Stimulated activated CD4-positive, alpha-beta T cell treated with anti-CD3 and anti-CD28 coated beads, Interleukin-1b, Interleukin-23, amount 100 ng/mL, for 48 hours (primary cell): Measurements from ENCODE around the gene MACROD2.

Experiments
- DNase-seq: peaks from one replicate; pipeline ENCODE4 v3.0.0-alpha.2; 2020

MACROD2 gene

GRCh38 chr20:14342918-14343317 is 347.6 kb downstream of the MACROD2 start:
- DNase-seq: no peak

- no peak for DNase-seq
Observed at GRCh38 chr20:14343491-14344065, 348.3 kb downstream of the MACROD2 start.

DNA sequence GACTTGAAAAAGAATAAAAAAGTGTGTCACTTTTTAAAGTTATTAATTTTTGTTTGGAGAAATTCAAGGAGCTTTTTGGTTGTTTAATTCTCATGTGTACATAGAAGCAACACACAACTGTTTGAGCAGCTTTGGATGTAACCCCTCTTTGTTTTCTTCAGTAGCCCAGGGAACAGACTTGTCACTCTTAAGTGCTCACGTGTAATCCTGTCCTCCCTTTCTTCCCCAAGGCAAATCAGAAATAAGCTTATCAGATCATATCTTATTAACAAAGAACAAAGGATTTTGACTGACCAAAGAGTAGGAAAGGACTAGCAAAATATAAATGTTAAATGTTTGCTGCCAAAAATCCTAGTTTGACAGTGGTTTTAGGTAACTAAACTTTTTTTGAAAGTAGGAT is 349.4 kb downstream of the MACROD2 start:
- DNase-seq: no peak

GRCh38 chr20:14355791-14356190 is 360.5 kb downstream of the MACROD2 start:
- DNase-seq: no peak

GRCh38 chr20:14360416-14360815 is 365.1 kb downstream of the MACROD2 start:
- DNase-seq: no peak

- DNase-seq: no peak
Observed at GRCh38 chr20:14361509-14362345, 366.4 kb downstream of the MACROD2 start.

GRCh38 chr20:14374196-14374595 is 378.9 kb downstream of the MACROD2 start:
- DNase-seq: no peak

DNA sequence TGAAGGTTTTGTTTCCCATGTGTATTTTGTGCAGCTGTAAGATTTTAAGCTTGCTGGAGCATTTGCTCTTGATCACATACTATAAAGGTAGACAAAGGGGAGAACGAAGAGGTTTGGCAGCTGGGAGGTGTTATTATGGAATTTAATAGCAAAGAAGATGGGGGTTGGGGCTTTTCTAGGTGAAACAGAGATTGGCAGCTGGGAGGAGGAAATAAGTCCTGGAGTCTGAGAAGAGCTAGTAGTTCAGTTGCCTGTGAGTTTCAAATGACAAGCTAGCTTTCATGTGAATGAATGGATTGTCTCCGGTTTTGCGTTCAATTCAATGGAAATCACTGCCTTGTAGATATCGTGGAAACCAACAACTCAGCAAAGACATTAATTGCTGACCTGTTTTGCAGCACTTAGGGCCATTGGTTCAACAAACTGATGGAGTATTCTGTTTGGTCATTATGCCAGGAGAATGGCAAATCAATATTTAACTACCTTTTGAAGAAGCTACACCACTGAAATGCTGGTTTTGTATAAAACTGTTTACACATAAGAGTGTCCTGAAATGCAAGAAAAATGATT is 380.2 kb downstream of the MACROD2 start:
- no peak for DNase-seq

- no peak for DNase-seq
Observed at GRCh38 chr20:14378326-14378725, 383.0 kb downstream of the MACROD2 start.

DNA sequence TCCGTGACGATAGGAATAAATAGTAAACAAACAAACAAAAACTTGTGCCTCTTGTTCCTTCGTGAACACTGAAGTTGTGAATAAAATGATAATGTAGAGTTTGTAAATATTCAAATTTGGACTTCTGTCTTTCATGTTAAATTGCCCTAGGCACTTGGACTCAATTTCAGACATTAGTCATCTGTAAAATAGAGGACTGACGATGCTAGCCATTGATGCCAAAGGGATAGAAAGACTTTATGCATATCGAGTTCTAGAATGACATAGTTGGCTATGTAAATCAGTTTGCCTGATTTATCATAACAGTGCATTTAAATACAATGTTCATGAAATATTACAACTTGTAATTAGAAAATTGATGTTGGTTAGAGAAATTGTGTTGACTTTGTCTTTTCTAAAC is 388.0 kb downstream of the MACROD2 start:
- no peak for DNase-seq

DNA sequence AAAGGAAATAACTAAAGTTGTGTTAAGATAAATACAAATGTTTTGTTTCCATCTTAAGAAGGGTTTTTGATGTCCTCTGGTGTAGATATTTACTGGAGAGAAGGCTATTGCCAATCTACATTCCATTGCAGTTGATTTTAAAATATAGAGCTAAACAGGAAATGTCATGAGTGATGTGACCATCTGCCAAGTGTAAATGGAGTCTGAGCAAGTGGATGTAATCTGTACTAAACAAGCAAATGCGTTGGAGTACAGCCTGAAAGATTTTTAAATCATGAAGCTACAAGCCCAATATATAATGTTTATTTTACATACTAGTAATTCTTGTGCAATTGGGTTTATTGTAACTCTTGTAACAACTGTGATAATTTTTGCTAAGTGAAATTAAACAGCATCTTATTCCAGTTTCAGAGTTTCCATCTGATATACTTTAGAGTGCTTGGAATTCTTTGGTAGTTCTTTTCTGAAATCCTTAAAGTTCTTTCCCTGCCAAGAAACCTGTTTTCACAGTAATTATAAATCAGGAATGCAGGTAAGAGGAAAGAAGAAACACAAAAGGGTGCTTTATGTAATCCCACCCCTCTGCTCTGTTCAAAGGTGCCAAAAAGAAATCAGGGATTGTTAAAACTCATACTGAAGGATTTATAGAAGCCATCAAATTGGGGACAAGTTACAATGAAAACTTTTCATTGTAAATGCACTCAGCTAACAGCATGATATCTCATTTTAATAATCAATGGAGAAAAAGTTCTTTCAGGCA is 389.3 kb downstream of the MACROD2 start:
- no peak for DNase-seq

DNA sequence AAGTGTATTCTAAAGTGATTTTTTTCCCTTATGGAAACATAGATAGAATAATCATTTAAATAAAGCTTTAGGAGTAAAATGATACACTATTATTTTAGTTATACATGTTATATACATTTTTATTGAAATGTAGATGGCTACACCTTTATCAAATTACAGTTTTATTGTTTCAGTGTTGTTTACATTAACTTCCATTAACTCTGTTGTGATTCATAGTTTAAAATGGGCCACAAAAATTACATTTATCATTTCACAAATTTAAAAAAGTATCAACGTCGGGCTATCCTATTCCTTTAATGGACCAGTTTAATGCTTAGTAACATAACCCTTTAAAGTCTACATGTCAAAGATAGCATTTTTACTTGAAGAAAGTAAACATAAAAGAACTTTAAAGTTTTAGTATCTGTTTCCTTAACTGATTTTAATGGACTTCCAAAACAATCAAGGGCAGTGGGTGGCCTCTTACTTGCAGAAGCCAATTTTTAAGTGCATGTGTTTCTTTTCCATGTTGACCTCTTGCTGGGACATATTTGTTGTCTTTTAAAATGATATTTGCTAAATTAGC is 389.9 kb downstream of the MACROD2 start:
- DNase-seq: no peak

DNA sequence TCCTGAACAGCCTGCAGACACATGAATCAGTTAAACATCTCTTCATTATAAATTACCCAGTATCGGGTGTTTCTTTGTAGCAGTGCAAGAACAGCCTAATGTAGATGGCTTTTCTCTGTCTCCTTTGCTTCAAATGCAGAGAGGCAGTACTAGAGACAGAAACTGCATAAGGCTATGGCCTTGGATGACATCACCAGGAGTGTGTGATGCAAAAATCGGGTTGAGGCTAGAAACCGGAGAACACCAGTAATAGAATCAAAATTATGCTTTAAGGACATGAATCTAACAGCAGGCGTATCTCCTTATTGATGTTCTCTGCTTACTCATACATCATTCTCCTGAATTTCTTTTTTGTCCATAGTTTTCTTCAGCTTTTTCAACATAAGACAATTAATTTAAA is 391.4 kb downstream of the MACROD2 start:
- no peak for DNase-seq

GRCh38 chr20:14401479-14402138 is 406.3 kb downstream of the MACROD2 start:
- no peak for DNase-seq

DNA sequence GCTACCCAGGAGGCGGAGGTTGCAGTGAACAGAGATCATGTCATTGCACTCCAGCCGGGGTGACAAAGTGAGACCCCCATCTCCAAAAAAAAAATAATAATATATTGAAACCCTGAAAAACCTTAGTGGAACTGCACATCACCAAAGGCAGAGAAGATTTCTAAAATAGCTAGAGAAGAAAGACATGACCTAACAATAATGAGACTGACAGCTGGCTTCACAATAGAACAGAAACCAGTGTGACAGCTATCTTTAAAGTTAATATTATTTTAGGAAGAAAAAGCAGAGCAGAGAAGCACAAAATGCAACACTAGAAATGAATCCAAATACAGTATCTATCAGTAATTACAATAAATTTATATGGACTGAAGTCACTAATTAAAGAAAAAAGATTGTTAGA is 409.2 kb downstream of the MACROD2 start:
- DNase-seq: no peak

- DNase-seq: no peak
Observed at GRCh38 chr20:14406495-14406894, 411.2 kb downstream of the MACROD2 start.

DNA sequence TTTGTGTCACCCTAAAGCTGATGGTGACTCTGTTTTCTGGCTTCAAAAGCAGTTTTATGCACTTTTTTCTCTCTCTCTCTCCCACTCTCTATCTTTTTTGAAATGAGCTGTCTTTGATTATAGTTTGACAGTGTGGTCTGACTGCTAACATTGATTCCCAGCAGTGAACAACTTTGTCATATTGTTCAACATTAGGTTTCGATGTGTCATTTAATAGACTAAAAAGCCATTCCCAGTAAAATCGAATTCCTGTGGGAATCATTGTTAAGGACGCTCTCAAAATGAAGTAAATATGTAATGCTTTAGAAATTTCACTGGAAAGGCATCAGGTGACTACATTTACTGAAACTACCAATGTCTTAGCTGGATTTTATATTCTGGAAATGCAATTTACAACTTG is 412.0 kb downstream of the MACROD2 start:
- DNase-seq: no peak

DNA sequence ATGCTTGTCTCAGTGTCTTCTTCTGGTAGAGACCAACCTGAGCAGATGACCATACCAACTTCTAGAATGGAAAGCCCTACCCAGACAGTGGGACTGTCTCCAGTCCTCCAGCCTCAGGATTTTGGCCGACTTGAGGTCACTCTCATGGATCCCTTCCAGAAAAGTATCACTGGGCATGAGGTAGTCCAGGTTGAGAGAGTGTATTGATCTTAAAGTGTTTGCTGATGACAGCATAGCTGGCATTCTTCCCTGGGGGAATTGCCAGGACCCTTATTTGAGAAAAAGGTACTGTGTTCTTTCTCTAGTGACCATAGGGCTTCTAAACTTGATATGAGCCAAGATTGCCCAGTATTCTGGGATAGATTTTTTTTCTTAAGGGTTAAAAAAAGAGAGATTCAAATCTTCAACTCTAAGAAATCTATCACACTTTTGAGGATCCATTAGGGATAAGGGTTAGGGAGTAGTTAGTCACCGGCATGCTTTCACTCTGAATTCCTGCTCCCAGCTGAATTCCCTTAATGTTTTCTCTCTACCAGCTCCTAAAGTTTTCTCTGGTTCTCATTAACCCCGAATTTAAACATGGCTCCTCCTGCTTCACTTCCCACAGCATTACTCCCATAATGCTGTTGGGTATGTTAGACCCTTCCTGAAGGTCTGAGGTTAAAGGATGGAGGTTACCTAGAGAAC is 415.7 kb downstream of the MACROD2 start:
- no peak for DNase-seq

- no peak for DNase-seq
Observed at GRCh38 chr20:14412065-14412681, 416.9 kb downstream of the MACROD2 start.

DNA sequence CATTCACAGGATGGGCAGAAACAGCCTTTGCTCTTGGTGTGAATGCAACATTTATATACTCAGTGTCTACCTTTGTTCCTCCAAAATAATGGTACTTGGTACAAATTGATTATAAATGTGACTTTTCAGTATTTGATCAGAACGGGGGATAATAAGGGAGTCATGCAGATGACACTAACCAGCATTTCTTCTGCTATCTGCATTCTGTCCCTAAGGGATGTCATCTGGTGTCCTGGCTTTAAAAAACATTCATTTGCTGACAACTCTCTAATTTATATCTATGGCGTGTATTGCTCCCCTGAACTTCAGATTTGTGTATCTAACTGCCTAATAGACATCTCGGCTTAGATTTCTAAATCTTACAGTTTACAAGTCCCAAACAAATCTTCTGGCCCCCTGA is 418.5 kb downstream of the MACROD2 start:
- no peak for DNase-seq

DNA sequence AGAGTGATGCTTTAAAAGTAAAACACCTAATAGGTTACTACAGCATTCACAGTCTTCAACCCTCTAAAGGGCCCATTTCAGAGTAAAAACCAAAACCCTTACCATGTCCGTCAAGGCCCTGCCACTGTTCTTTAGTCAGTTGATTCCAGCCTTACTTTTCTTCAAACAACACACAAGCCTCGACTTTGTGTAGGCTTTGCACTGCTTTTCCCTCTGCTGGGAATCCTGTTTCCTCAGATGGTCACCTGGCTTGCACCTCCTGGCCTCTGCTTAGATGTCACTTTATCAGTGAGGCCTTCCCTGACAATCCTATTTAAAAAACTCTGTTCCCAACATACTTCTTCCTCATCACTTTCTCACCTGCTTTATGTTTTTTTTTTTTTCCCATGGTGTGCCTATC is 419.2 kb downstream of the MACROD2 start:
- no peak for DNase-seq

DNA sequence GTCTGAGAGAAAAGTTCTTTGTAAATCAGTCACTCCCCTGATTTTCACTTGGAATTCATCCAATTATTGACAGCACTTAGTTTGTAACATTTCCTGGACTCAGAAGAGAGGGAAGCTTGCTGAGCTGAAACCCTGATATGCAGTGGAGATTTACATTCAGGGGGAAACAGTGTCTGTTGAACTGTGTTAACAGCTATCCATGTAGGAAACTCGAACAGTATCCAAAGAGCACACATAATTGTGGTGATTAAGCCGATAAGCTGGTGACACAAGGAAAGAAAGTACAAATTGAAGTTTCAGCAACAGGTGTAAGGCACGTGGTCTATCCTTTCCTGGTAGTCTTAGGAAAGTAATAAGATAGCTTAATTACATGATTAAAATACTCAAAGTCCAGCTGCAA is 420.2 kb downstream of the MACROD2 start:
- no peak for DNase-seq
